ENCODE measurements around the gene LIMS1.
"Not testable (repeated sequence)": the region's sequence is repeated elsewhere in the genome, so short reads cannot be mapped to it uniquely, and the experiment has no call there.

LIMS1 gene

DNA sequence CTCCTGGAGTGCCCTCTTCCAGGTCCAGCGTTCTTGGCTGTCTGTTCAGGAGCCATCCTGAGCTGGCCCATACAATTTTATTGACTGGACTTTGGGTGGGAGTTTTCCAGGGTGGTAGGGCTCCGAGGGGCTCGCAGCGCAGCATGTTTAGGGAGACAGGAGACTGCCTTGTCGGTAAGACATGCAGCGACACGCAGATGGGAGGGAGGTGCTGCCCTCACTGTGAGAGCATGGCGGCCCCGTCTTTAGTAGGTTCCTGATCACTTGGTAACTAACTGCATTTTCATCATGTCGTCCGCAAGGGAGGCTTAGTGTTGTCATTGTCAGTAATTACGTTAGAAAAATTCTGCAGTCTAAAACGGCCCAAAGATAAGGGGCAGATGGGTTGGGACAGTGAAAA lies 121.0 kb downstream of the LIMS1 start:
- not testable (repeated sequence) for H3K36me3 ChIP-seq (ENCODE audit: insufficient read depth, low read length); DNase-seq (ENCODE audit: low read depth, low spot score); H3K4me3 ChIP-seq; H3K9me3 ChIP-seq (ENCODE audit: low read depth, low read length); H3K27ac ChIP-seq; H3K9ac ChIP-seq (ENCODE audit: insufficient read length)

- not testable (repeated sequence) for H3K4me3 ChIP-seq; H3K27ac ChIP-seq; H3K9me3 ChIP-seq (ENCODE audit: low read depth, low read length); H3K36me3 ChIP-seq (ENCODE audit: insufficient read depth, low read length); H3K9ac ChIP-seq (ENCODE audit: insufficient read length); DNase-seq (ENCODE audit: low read depth, low spot score)
These were observed 122.0 kb downstream of the LIMS1 start for GRCh38 chr2:108656282-108656681.

- not testable (repeated sequence) for H3K36me3 ChIP-seq (ENCODE audit: insufficient read depth, low read length); H3K9ac ChIP-seq (ENCODE audit: insufficient read length); H3K4me3 ChIP-seq
These were observed 123.2 kb downstream of the LIMS1 start for GRCh38 chr2:108657517-108657916.

GRCh38 chr2:108658553-108658952 lies 124.3 kb downstream of the LIMS1 start:
- not testable (repeated sequence) for H3K36me3 ChIP-seq (ENCODE audit: insufficient read depth, low read length); H3K9ac ChIP-seq (ENCODE audit: insufficient read length); H3K9me3 ChIP-seq (ENCODE audit: low read depth, low read length); H3K4me3 ChIP-seq; DNase-seq (ENCODE audit: low read depth, low spot score); H3K27ac ChIP-seq

More at GRCh38 chr2:108657517-108657916, 123.2 kb downstream of the LIMS1 start:
- not testable (repeated sequence) for DNase-seq (ENCODE audit: low read depth, low spot score); H3K9me3 ChIP-seq (ENCODE audit: low read depth, low read length); H3K27ac ChIP-seq

DNA sequence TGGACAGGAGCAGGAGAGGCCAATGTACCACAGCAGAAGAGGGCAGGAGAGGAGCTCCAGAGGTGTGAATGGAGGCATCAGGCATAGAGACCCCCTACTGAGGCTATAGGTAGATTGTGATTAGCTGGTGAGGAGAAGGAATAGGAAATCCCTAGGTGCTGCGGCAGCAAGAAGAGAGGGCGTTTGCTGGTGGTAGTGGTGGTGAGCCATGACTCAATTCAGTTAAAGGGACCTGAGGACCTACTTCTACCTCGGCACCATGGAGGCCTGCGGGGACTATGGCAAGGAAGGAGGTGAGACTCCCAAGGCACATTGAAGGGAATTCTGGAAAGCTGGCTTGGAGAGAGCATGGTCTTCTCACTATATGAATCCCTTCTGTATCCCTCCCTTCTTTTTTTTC lies 127.2 kb downstream of the LIMS1 start:
- DNase-seq (ENCODE audit: low read depth, low spot score), result not testable (repeated sequence)

GRCh38 chr2:108662207-108662612 lies 127.9 kb downstream of the LIMS1 start:
- not testable (repeated sequence) for H3K4me3 ChIP-seq; H3K36me3 ChIP-seq (ENCODE audit: insufficient read depth, low read length); H3K9ac ChIP-seq (ENCODE audit: insufficient read length); H3K9me3 ChIP-seq (ENCODE audit: low read depth, low read length); H3K27ac ChIP-seq; DNase-seq (ENCODE audit: low read depth, low spot score)

More for the DNA sequence above, 127.2 kb downstream of the LIMS1 start:
- not testable (repeated sequence) for H3K9ac ChIP-seq (ENCODE audit: insufficient read length); H3K36me3 ChIP-seq (ENCODE audit: insufficient read depth, low read length); H3K4me3 ChIP-seq; H3K9me3 ChIP-seq (ENCODE audit: low read depth, low read length); H3K27ac ChIP-seq

DNA sequence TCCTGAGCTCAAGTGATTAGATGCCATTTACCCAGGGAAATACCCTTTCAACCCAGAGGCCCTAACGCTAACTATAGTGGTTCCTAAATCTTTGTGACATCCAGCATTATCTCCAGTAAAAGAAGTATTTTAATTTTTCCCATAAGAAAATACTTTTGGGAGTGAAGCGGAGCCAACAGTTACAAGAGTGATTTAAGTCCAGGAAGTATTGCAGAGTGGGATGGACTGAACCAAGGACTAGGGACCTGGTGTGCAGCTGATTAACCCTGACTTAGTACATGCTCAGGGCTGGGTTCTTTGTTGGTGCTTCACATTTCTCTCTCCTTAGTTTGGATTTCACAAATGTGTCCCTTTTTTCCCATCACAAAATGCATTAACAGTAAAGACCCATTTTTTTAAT lies 129.1 kb downstream of the LIMS1 start:
- not testable (repeated sequence) for H3K4me3 ChIP-seq; DNase-seq (ENCODE audit: low read depth, low spot score); H3K36me3 ChIP-seq (ENCODE audit: insufficient read depth, low read length); H3K9ac ChIP-seq (ENCODE audit: insufficient read length); H3K9me3 ChIP-seq (ENCODE audit: low read depth, low read length); H3K27ac ChIP-seq

GRCh38 chr2:108664089-108664488 lies 129.8 kb downstream of the LIMS1 start:
- not testable (repeated sequence) for H3K9ac ChIP-seq (ENCODE audit: insufficient read length); H3K27ac ChIP-seq; DNase-seq (ENCODE audit: low read depth, low spot score); H3K36me3 ChIP-seq (ENCODE audit: insufficient read depth, low read length); H3K4me3 ChIP-seq; H3K9me3 ChIP-seq (ENCODE audit: low read depth, low read length)

- not testable (repeated sequence) for H3K27ac ChIP-seq; H3K9me3 ChIP-seq (ENCODE audit: low read depth, low read length); H3K9ac ChIP-seq (ENCODE audit: insufficient read length); H3K36me3 ChIP-seq (ENCODE audit: insufficient read depth, low read length); DNase-seq (ENCODE audit: low read depth, low spot score); H3K4me3 ChIP-seq
These were observed 130.7 kb downstream of the LIMS1 start for GRCh38 chr2:108664979-108665378.

- H3K27ac ChIP-seq; H3K9me3 ChIP-seq (ENCODE audit: low read depth, low read length); H3K36me3 ChIP-seq (ENCODE audit: insufficient read depth, low read length); H3K9ac ChIP-seq (ENCODE audit: insufficient read length); H3K4me3 ChIP-seq; DNase-seq (ENCODE audit: low read depth, low spot score): not testable (repeated sequence)
These were observed 131.7 kb downstream of the LIMS1 start for GRCh38 chr2:108665975-108666374.

DNA sequence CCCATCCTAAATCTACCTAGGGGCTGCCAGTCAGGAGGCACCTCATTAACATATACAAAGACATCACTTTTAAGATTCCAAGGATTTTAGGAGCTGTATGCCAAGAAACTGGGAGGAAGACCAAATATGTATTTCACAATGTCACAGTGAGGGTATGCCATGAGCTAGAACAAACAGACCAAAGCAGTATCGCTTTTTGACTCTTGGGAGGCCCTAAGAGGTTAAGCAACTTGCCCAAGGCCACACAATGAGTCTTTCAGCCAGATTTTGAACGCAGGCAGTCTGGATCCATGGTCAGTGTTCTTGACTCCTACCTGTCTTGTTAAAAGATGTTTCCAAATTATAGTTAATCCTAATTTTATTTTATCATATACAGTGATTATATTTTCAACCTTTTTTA lies 132.9 kb downstream of the LIMS1 start:
- not testable (repeated sequence) for H3K9me3 ChIP-seq (ENCODE audit: low read depth, low read length); H3K36me3 ChIP-seq (ENCODE audit: insufficient read depth, low read length); H3K27ac ChIP-seq; H3K4me3 ChIP-seq; DNase-seq (ENCODE audit: low read depth, low spot score); H3K9ac ChIP-seq (ENCODE audit: insufficient read length)

DNA sequence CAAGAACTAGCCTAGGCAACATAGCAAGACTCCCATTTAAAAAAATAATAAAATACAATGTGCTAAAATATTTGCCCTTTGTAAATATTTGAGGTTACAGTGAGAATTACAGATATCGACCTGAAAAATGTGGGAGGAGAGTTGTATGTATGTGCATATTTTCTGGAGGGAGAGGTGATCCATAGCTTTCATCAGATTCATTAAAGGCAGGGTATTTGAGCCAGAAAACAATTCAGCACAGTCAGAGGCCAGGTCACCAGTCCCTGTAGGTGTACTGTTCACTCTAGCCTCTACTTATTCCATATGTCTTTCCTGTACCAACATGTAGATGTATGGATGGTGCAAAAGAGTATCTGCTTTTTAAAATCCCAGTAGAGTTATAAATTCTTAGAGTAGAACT lies 136.0 kb downstream of the LIMS1 start:
- not testable (repeated sequence) for H3K27ac ChIP-seq; H3K4me3 ChIP-seq; H3K9me3 ChIP-seq (ENCODE audit: low read depth, low read length); H3K9ac ChIP-seq (ENCODE audit: insufficient read length); DNase-seq (ENCODE audit: low read depth, low spot score); H3K36me3 ChIP-seq (ENCODE audit: insufficient read depth, low read length)

- H3K9ac ChIP-seq (ENCODE audit: insufficient read length); DNase-seq (ENCODE audit: low read depth, low spot score); H3K9me3 ChIP-seq (ENCODE audit: low read depth, low read length); H3K27ac ChIP-seq; H3K4me3 ChIP-seq; H3K36me3 ChIP-seq (ENCODE audit: insufficient read depth, low read length): not testable (repeated sequence)
These were observed 138.0 kb downstream of the LIMS1 start for GRCh38 chr2:108672200-108672805.

GRCh38 chr2:108676522-108676921 lies 142.3 kb downstream of the LIMS1 start:
- not testable (repeated sequence) for H3K9ac ChIP-seq (ENCODE audit: insufficient read length); H3K36me3 ChIP-seq (ENCODE audit: insufficient read depth, low read length); H3K27ac ChIP-seq; DNase-seq (ENCODE audit: low read depth, low spot score); H3K9me3 ChIP-seq (ENCODE audit: low read depth, low read length); H3K4me3 ChIP-seq

DNA sequence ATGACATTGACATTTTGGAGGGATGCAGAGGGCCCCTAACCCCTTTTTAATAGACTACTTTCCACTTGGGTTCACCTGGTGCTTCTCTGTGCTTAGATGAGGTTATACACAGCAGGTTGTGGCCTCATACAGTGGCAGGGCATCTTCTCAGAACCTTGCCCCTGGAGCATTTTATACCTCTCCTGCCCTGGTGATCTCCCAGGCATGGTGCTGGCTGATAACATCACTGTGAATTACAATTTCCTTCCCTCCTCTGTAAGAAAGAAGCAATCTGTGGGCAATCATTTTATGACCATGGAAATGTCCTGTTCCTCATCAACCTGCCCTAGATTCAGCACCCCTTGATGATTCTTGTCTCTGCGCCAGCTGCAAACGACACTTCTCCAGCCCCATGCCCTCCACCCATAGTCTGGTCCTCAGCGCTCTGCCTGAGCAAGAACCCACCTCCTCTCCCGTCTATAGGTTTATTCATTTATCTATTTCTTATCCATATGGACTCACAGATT lies 143.0 kb downstream of the LIMS1 start:
- not testable (repeated sequence) for H3K9me3 ChIP-seq (ENCODE audit: low read depth, low read length)

More for the DNA sequence above, 143.0 kb downstream of the LIMS1 start:
- not testable (repeated sequence) for H3K27ac ChIP-seq; H3K36me3 ChIP-seq (ENCODE audit: insufficient read depth, low read length); H3K9ac ChIP-seq (ENCODE audit: insufficient read length); DNase-seq (ENCODE audit: low read depth, low spot score); H3K4me3 ChIP-seq
